ENCODE measurements around the gene PPP2R5E. TPM values are rescaled to one million over a fixed set of nuclear protein-coding genes. Genes with fewer than 3 reads are reported as not detected.

The PPP2R5E gene
- total RNA-seq, 2 experiments from 2014 or later: 39.5 to 39.8 TPM

DNA sequence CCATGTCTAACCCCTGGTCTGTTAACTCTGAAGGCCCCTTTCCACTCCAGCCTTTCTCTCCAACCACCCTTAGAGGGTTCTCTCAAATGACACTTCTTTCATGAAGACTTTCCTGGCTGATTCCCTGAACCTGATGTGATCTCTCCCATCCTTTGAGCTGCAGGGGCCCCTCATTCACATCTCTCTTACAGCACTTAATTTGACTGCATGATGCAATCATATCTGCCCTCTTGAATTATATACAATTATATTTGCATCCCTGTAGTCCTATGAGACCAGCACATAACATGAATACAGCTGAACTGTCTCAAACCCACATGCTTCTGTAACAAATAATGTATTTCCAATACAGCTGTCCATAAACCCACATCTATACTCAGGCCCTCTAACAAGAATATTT lies 56.4 kb downstream of the PPP2R5E start:
- ChIA-PET POLR2A (no interaction called here), CTCF (no interaction called here)
- TF ChIP-seq, protein P1, sequence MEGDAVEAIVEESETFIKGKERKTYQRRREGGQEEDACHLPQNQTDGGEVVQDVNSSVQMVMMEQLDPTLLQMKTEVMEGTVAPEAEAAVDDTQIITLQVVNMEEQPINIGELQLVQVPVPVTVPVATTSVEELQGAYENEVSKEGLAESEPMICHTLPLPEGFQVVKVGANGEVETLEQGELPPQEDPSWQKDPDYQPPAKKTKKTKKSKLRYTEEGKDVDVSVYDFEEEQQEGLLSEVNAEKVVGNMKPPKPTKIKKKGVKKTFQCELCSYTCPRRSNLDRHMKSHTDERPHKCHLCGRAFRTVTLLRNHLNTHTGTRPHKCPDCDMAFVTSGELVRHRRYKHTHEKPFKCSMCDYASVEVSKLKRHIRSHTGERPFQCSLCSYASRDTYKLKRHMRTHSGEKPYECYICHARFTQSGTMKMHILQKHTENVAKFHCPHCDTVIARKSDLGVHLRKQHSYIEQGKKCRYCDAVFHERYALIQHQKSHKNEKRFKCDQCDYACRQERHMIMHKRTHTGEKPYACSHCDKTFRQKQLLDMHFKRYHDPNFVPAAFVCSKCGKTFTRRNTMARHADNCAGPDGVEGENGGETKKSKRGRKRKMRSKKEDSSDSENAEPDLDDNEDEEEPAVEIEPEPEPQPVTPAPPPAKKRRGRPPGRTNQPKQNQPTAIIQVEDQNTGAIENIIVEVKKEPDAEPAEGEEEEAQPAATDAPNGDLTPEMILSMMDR (IDR thresholded peaks at IDR 0.05): no peak
- no peak for DNase-seq
- Mint-ChIP-seq H3K27ac (peak overlapping the region; percentile 32), H3K9me3 (no peaks in the 10 kb centered on the region), H3K4me3 (no peak overlapping the region), H3K4me1 (ENCODE audit: low read depth) (peaks cover 37% of the 10 kb centered on the region), H3K27me3 (no peaks in the 10 kb centered on the region), H3K36me3 (ENCODE audit: low read depth) (peaks cover 8% of the 10 kb centered on the region)
- ATAC-seq: no peak
- intact Hi-C loops (cut with micrococcal nuclease): no loop called here

DNA sequence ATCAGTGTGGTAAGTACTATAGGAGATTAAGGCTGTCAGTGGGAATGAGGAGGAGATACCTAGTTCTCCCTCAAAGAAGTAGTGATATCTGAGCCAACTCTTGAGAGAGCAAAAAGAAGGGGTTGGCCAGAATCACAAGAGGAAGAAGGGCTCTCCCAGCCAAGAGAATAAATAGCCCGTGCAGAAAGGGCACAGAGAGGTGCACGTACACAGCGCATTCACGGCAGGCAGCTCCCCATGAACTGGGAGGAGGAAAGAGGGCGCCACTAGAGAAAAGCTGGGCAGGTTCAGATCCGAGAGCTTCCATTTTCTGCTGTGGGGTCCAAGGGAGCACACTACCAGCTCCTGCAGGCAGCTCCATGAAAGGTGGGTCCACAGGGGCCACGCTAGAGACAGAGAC lies 59.9 kb downstream of the PPP2R5E start:
- DNase-seq: no peak

DNA sequence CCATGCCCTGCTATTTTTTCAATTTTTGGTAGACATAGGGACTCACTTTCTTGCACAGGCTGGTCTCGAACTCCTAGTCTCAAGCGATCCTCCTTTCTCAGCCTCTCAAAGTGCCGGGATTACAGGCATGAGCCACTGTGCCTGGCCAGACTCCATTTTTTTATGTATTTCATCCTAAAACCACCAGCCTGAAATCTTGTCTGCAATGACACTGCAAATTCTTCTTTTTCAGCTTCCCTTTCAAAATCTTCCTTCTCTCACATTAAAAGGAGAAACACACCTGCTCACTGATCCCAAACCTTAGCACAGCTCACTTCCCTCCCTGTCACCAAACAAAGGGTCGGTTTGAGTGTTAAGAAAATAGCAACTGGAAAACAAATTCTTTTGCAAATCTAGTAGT lies 62.6 kb downstream of the PPP2R5E start:
- ChIA-PET CTCF (interaction anchor here (1.1 kb wide), 1 partner anchor 31 kb away, joined by 3 read pairs; no protein-coding TSS in a partner anchor), POLR2A (interaction anchor here (0.7 kb wide), 2 partner anchors 13 to 783 kb away, joined by 3 read pairs; no protein-coding TSS in a partner anchor)
- no peaks in the 10 kb centered on the region for H3K27me3 Mint-ChIP-seq
- H3K4me1 Mint-ChIP-seq (ENCODE audit: low read depth): peaks cover 57% of the 10 kb centered on the region
- no peaks in the 10 kb centered on the region for H3K36me3 Mint-ChIP-seq (ENCODE audit: low read depth)
- intact Hi-C loops (cut with micrococcal nuclease): no loop called here
- ATAC-seq: no peak
- H3K9me3 Mint-ChIP-seq: no peaks in the 10 kb centered on the region
- no peak for DNase-seq
- no peak overlapping the region for H3K4me3 Mint-ChIP-seq
- H3K27ac Mint-ChIP-seq: no peak overlapping the region
- TF ChIP-seq, protein P1 (IDR thresholded peaks at IDR 0.05): no peak

More for the DNA sequence above, 59.9 kb downstream of the PPP2R5E start:
- H3K36me3 Mint-ChIP-seq (ENCODE audit: low read depth): no peaks in the 10 kb centered on the region
- intact Hi-C loops (cut with micrococcal nuclease): no loop called here
- H3K4me3 Mint-ChIP-seq: no peak overlapping the region
- ChIA-PET POLR2A (no interaction called here), CTCF (no interaction called here)
- TF ChIP-seq, protein P1 (IDR thresholded peaks at IDR 0.05): no peak
- H3K4me1 Mint-ChIP-seq (ENCODE audit: low read depth): peaks cover 46% of the 10 kb centered on the region
- no peak overlapping the region for H3K27ac Mint-ChIP-seq
- no peak for ATAC-seq
- no peaks in the 10 kb centered on the region for H3K9me3 Mint-ChIP-seq
- no peaks in the 10 kb centered on the region for H3K27me3 Mint-ChIP-seq

DNA sequence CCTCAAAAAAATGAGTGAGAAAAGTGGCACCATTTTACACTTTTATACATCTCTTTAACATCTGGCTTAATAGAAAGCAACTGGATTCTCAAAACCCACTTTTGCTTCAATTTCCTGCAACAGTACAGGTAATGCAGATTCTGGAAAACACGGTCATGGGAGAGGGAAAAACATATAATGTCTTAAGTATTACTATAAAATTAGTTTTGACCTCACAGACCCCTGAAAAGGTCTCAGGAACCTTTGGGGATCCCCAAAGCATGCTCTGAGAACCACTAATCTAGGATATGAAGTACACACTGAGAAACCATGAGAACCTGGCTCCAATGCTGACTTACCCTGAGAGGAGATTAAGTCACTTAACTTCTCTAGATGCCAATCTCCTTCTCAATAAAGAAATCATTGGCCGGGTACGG lies 64.7 kb downstream of the PPP2R5E start:
- Mint-ChIP-seq H3K4me3 (no peak overlapping the region), H3K27me3 (no peaks in the 10 kb centered on the region), H3K27ac (peak overlapping the region; percentile 59), H3K36me3 (ENCODE audit: low read depth) (no peaks in the 10 kb centered on the region), H3K9me3 (no peaks in the 10 kb centered on the region), H3K4me1 (ENCODE audit: low read depth) (peaks cover 55% of the 10 kb centered on the region)
- TF ChIP-seq, protein P1 (IDR thresholded peaks at IDR 0.05): no peak
- POLR2A ChIA-PET: interaction anchor here (0.6 kb wide), 2 partner anchors 31 to 69 kb away, joined by 3 read pairs; no protein-coding TSS in a partner anchor
- DNase-seq (peak; percentile 37), ATAC-seq (peak; percentile 66)
- CTCF ChIA-PET: no interaction called here
- intact Hi-C loops (cut with micrococcal nuclease): loop anchor here (5.0 kb wide), 1 partner anchor 64 kb away; the partner anchor contains the start of gene PPP2R5E

DNA sequence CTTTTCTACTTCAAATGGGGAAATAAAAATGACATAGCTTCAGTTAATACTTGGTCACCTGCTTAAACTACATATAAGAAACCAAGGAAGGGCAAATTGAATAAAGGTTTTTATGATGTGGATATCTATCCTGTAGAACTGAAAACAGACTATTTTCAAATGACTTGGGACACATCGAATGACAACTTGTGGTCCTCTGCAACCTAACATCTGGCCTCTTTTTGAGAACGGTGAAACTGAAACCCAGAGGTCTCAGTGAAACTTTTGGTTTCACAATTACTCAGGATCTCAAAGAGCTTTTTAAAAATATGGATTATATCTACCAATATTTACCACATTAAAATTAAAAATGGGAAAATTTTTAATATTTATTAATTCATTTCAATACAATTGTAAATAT lies 65.2 kb downstream of the PPP2R5E start:
- H3K36me3 Mint-ChIP-seq (ENCODE audit: low read depth): no peaks in the 10 kb centered on the region
- H3K9me3 Mint-ChIP-seq: no peaks in the 10 kb centered on the region
- H3K4me1 Mint-ChIP-seq (ENCODE audit: low read depth): peaks cover 51% of the 10 kb centered on the region
- no peaks in the 10 kb centered on the region for H3K27me3 Mint-ChIP-seq
- ATAC-seq (peak; percentile 87), DNase-seq (peak; percentile 51)
- H3K4me3 Mint-ChIP-seq: peak overlapping the region; percentile 8
- TF ChIP-seq, protein P1 (IDR thresholded peaks at IDR 0.05): no peak
- POLR2A ChIA-PET: interaction anchor here (0.6 to 1.3 kb wide), 2 partner anchors 30 to 250 kb away, joined by 3 read pairs; partner anchors contain the start of gene SGPP1
- intact Hi-C loops (cut with micrococcal nuclease): loop anchor here (5.0 kb wide), 1 partner anchor 64 kb away; the partner anchor contains the start of gene PPP2R5E
- CTCF ChIA-PET: no interaction called here
- peak overlapping the region; percentile 46 for H3K27ac Mint-ChIP-seq

All from activated CD8-positive, alpha-beta T cell treated with anti-CD3 and anti-CD28 coated beads for 36 hours (primary cell).